ENCODE data around the gene HELQ.

Gene HELQ

GRCh38 chr4:83484500-83485461, 29.2 kb upstream of the HELQ start, which contains the start of gene ABRAXAS1:
Gene ABRAXAS1, minus strand, starts transcription at chr4:83485100. Its CDS starts 28 bp downstream, at chr4:83485072.
- TF ChIP-seq CTCF (IDR thresholded peaks at IDR 0.05): no peak
- no peaks in the 10 kb centered on the region for H3K27me3 Mint-ChIP-seq (ENCODE audit: low read depth, poor library complexity)
- peak within 1 kb of the TSS; percentile 96 for H3K27ac Mint-ChIP-seq
- peak within 1 kb of the TSS; percentile 96 for H3K4me3 Mint-ChIP-seq
- H3K4me1 Mint-ChIP-seq: peaks cover 40% of the 10 kb centered on the region
- peak; percentile 97 for DNase-seq
- no peaks in the 10 kb centered on the region for H3K9me3 Mint-ChIP-seq
- H3K36me3 Mint-ChIP-seq (ENCODE audit: low read depth): peaks cover 17% of the 10 kb centered on the region

GRCh38 chr4:83473966-83474365, 18.3 kb upstream of the HELQ start:
- Mint-ChIP-seq H3K4me3 (no peak overlapping the region), H3K36me3 (ENCODE audit: low read depth) (peaks cover 22% of the 10 kb centered on the region), H3K4me1 (peaks cover 23% of the 10 kb centered on the region), H3K27ac (no peak overlapping the region), H3K27me3 (ENCODE audit: low read depth, poor library complexity) (no peaks in the 10 kb centered on the region), H3K9me3 (no peaks in the 10 kb centered on the region)
- no peak for DNase-seq
- no peak for TF ChIP-seq CTCF (IDR thresholded peaks at IDR 0.05)

- TF ChIP-seq CTCF (IDR thresholded peaks at IDR 0.05): no peak
- Mint-ChIP-seq H3K27me3 (ENCODE audit: low read depth, poor library complexity) (no peaks in the 10 kb centered on the region), H3K4me1 (peaks cover 23% of the 10 kb centered on the region), H3K27ac (no peak overlapping the region), H3K36me3 (ENCODE audit: low read depth) (peaks cover 24% of the 10 kb centered on the region), H3K9me3 (no peaks in the 10 kb centered on the region), H3K4me3 (no peak overlapping the region)
- DNase-seq: no peak
Observed at GRCh38 chr4:83473423-83473822, 17.8 kb upstream of the HELQ start.

GRCh38 chr4:83456184-83456501, 520 bp upstream of the HELQ start:
- H3K9me3 Mint-ChIP-seq: no peaks in the 10 kb centered on the region
- H3K4me3 Mint-ChIP-seq: peak overlapping the region; percentile 100
- H3K27me3 Mint-ChIP-seq (ENCODE audit: low read depth, poor library complexity): peaks cover 3% of the 10 kb centered on the region
- TF ChIP-seq CTCF (IDR thresholded peaks at IDR 0.05): no peak
- H3K27ac Mint-ChIP-seq: peak overlapping the region; percentile 100
- peaks cover 25% of the 10 kb centered on the region for H3K4me1 Mint-ChIP-seq
- peaks cover 55% of the 10 kb centered on the region for H3K36me3 Mint-ChIP-seq (ENCODE audit: low read depth)
- no peak for DNase-seq

- no peak for DNase-seq
- Mint-ChIP-seq H3K4me1 (peaks cover 25% of the 10 kb centered on the region), H3K36me3 (ENCODE audit: low read depth) (peaks cover 51% of the 10 kb centered on the region), H3K4me3 (peak overlapping the region; percentile 100), H3K9me3 (no peaks in the 10 kb centered on the region), H3K27ac (peak overlapping the region; percentile 100), H3K27me3 (ENCODE audit: low read depth, poor library complexity) (peaks cover 3% of the 10 kb centered on the region)
- TF ChIP-seq CTCF (IDR thresholded peaks at IDR 0.05): no peak
Observed at GRCh38 chr4:83454686-83455085, 937 bp downstream of the HELQ start.

GRCh38 chr4:83449009-83449408, 6.6 kb downstream of the HELQ start:
- no peak for DNase-seq
- Mint-ChIP-seq H3K36me3 (ENCODE audit: low read depth) (peaks cover 28% of the 10 kb centered on the region), H3K27me3 (ENCODE audit: low read depth, poor library complexity) (peaks cover 3% of the 10 kb centered on the region), H3K9me3 (no peaks in the 10 kb centered on the region), H3K27ac (no peak overlapping the region), H3K4me1 (peaks cover 8% of the 10 kb centered on the region), H3K4me3 (no peak overlapping the region)
- no peak for TF ChIP-seq CTCF (IDR thresholded peaks at IDR 0.05)
